ENCODE measurements around the gene CD96. TPM values are rescaled to one million over a fixed set of nuclear protein-coding genes. Genes with fewer than 3 reads are reported as not detected.
"Not testable (repeated sequence)": the region's sequence is repeated elsewhere in the genome, so short reads cannot be mapped to it uniquely, and the experiment has no call there.

CD96 gene
- total and polyA plus RNA-seq, 7 donors = under 0.01 to 8.2 (median 1.2) TPM; not detected in 1

DNA sequence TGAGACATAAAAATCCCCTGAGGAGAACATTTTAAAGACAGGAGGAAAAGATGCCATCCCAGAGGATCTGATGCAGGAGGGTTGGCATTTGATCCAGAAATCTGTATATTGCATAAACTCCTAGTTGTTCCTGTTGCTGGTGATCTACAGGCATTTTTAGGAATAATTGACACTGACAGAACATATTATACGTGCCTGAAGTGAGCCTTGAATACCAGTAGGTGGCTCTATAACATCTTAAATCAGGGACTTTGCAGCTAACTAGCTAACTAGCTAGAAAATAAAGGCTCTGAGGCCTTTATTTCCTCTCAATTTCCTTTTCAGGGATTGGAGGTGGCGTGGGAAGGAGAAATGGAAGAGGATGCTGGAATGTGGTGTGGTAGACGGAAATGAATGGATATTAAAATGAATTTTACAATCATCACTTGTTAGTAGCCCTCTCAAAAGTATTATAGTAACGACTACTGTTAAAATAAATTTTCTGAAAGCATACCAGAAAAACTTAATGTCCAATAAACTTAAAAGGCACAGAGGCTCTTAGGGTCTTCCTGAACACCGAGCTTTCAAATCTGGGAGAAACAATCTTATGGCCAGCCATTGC lies 127.0 kb downstream of the CD96 start:
- Histone ChIP-seq H3K27me3 (no peaks in the 10 kb centered on the region), H3K4me1 (peaks cover 0 to 9% (median 3%) of the 10 kb centered on the region in 4 donors), H3K36me3 (no peaks in the 10 kb centered on the region), H3K4me3 (no peak overlapping the region), H3K27ac (peak overlapping the region in 1 of 4 donors; percentile 47), H3K9me3 (no peaks in the 10 kb centered on the region)
- no peak for DNase-seq
- TF ChIP-seq, protein P1, sequence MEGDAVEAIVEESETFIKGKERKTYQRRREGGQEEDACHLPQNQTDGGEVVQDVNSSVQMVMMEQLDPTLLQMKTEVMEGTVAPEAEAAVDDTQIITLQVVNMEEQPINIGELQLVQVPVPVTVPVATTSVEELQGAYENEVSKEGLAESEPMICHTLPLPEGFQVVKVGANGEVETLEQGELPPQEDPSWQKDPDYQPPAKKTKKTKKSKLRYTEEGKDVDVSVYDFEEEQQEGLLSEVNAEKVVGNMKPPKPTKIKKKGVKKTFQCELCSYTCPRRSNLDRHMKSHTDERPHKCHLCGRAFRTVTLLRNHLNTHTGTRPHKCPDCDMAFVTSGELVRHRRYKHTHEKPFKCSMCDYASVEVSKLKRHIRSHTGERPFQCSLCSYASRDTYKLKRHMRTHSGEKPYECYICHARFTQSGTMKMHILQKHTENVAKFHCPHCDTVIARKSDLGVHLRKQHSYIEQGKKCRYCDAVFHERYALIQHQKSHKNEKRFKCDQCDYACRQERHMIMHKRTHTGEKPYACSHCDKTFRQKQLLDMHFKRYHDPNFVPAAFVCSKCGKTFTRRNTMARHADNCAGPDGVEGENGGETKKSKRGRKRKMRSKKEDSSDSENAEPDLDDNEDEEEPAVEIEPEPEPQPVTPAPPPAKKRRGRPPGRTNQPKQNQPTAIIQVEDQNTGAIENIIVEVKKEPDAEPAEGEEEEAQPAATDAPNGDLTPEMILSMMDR (IDR thresholded peaks at IDR 0.05) = peak; percentile 63 to 81 (median 70)
- no peak for TF ChIP-seq POLR2A (IDR thresholded peaks at IDR 0.05)
- intact Hi-C loops (cut with DNase I) = loop anchor here (1.0 kb wide), 2 partner anchors 344 to 374 kb away; no protein-coding TSS in a partner anchor
- WGBS, 2 donors = 21 to 29% methylated on average over 5 of the region's 5 CpGs

DNA sequence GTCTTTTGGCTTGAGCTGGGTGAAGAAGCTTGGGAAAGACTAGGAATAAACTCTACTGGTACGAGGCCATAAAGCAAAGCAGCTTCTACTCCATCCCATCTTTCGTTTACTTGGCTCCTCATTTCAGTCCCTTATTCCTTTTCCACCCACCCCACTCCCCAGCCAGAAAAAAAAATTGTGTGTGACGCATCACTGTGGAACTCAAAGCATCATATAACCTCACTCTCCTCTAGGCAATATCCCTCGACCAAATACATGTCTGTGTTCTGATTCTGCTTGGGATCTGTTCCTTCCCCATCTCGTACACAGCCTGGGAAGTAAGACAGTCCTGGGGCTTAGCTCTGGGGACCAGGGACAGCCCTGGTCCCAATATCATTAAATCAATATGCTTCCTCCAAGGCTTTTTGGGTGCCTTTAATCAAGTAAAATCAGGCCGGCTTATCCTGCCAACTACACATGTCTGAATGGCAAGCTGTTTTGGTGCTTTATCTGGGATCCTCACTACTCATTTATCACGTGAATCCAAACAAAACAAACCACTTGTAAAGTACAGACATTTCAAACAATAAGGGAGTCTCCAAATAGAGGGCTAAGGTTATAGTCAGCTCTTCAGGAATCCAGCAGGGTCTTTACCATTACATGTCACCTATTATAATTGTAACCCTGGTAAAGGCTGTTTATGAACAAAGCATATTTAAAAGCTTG lies 128.1 kb downstream of the CD96 start:
- Histone ChIP-seq H3K27ac (peak overlapping the region in 1 of 4 donors; percentile 47), H3K36me3 (no peaks in the 10 kb centered on the region), H3K4me3 (no peak overlapping the region), H3K9me3 (no peaks in the 10 kb centered on the region), H3K27me3 (no peaks in the 10 kb centered on the region), H3K4me1 (peaks cover 0 to 14% (median 6%) of the 10 kb centered on the region in 4 donors)
- DNase-seq = no peak
- intact Hi-C loops (cut with DNase I) = loop anchor here (1.0 kb wide), 2 partner anchors 343 to 373 kb away; no protein-coding TSS in a partner anchor
- no peak for TF ChIP-seq POLR2A (IDR thresholded peaks at IDR 0.05)
- TF ChIP-seq, protein P1 (IDR thresholded peaks at IDR 0.05) = no peak
- no peak for TF ChIP-seq EP300 (IDR thresholded peaks at IDR 0.05)
- no peak for TF ChIP-seq POLR2AphosphoS5 (IDR thresholded peaks at IDR 0.05)
- WGBS, 2 donors = 78 to 89% methylated on average over 7 of the region's 7 CpGs

DNA sequence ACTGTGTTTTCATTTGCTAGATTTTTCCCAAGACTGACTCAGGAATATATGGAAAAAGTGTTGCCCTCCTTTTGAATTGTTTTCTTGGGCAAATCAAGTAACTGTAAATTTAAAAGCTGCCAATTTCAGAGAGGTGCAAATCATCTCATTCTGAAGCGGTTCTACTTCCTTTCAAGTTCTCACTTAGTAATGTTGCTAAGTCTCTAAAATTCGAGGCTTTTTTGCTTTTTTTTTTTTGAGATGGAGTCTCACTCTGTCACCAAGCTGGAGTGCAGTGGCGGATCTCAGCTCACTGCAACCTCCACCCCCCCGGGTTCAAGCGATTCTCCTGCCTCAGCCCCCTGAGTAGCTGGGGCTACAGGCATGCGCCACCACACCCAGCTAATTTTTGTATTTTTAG lies 130.5 kb downstream of the CD96 start:
- WGBS, 2 donors = 71 to 81% methylated on average over 6 of the region's 6 CpGs
- peaks cover 0 to 24% (median 8%) of the 10 kb centered on the region in 4 donors for H3K4me1 ChIP-seq
- intact Hi-C loops (cut with DNase I); H3K36me3 ChIP-seq; H3K27ac ChIP-seq; H3K27me3 ChIP-seq; DNase-seq; H3K4me3 ChIP-seq; H3K9me3 ChIP-seq: not testable (repeated sequence)

DNA sequence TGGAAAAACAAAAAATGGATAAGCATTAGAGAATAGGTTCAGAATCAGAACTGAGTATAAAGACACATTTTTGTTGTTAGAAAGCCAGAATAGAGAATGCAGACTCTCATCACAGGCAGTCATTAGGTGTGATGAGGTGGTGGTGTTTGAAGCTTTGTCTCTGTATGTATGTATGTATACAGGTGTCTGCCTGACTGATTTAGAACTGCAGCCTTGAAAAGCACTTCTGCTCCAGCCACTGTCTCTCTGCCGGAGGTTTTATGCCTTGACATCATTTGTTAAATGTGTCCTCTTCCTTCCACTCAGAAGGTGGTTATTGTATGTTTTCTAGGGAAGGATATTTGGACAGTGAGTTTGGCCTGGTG lies 133.8 kb downstream of the CD96 start:
- Histone ChIP-seq H3K27me3 (no peaks in the 10 kb centered on the region), H3K4me1 (peaks cover 0 to 24% (median 7%) of the 10 kb centered on the region in 4 donors), H3K9me3 (no peaks in the 10 kb centered on the region), H3K4me3 (no peak overlapping the region), H3K36me3 (no peaks in the 10 kb centered on the region), H3K27ac (no peak overlapping the region)
- DNase-seq = no peak
- WGBS, 2 donors = 14 to 31% methylated on average over 1 of the region's 1 CpG
- no peak for TF ChIP-seq EP300 (IDR thresholded peaks at IDR 0.05)
- intact Hi-C loops (cut with DNase I) = no loop called here

DNA sequence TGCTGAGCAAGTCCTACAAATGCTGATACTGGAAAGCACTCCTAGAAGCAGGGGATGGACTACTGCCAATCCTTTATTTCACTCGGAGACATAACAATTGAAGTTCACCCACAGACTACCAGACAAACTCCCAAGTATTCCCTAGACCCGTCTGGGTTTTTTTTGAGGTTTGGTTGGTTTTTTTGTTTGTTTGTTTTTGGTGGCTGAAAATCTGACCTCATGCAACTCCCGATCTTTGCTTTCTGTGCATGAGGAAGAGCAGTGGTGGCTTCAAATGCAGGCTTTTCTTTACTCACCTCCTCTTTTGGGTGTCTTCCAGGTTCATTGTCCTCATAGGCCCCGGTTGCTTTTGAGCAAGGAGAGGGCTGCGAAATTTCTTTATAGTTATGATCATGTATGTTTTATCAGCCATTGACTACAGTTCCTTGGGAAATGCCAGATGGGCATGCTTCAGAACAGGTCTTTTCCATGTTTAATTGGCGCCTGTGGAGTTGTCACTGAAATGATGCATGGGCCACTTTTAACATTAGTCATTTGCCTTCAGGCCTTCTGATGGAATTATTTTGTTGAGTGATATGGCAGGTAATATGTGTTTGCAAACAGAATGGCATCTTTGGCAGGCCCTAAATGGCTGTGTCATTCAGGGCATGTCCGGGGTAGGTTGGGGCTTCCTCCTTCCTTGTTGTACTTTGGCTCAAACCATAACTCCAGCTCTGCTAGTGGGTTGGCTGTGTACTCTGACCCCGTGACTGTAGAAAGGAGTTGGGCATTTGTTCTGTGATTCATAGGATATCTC lies 134.4 kb downstream of the CD96 start:
- no peak for TF ChIP-seq POLR2AphosphoS5 (IDR thresholded peaks at IDR 0.05)
- no peak overlapping the region for H3K27ac ChIP-seq
- no peak overlapping the region for H3K4me3 ChIP-seq
- intact Hi-C loops (cut with DNase I) = no loop called here
- WGBS, 2 donors = 11 to 42% methylated on average over 8 of the region's 8 CpGs
- DNase-seq = no peak
- H3K27me3 ChIP-seq = no peaks in the 10 kb centered on the region
- no peaks in the 10 kb centered on the region for H3K9me3 ChIP-seq
- peaks cover 0 to 24% (median 7%) of the 10 kb centered on the region in 4 donors for H3K4me1 ChIP-seq
- H3K36me3 ChIP-seq = no peaks in the 10 kb centered on the region

DNA sequence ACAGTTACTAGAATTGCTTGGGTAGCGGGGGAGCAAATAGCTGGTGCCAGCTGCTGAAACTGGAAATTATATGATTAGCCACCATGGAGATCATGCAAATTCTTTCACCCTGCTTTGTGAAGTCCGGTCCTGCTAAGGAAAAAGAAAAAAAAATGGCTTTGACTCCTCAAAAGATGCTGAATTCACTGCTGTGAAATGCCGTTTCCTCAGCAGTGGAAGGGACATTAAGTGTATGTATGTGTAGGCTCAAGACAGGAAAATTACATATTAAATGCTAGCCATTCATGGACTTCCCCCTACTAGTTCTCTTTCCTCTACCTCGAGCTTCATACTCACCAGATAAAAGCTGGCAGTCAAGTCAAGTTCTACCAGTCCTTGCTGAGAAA lies 135.0 kb downstream of the CD96 start:
- no peak overlapping the region for H3K27ac ChIP-seq
- H3K27me3 ChIP-seq = no peaks in the 10 kb centered on the region
- TF ChIP-seq POLR2A (IDR thresholded peaks at IDR 0.05) (no peak), POLR2AphosphoS5 (IDR thresholded peaks at IDR 0.05) (no peak), EP300 (IDR thresholded peaks at IDR 0.05) (no peak)
- TF ChIP-seq, protein P1 (IDR thresholded peaks at IDR 0.05) = no peak
- H3K4me1 ChIP-seq = peaks cover 0 to 24% (median 7%) of the 10 kb centered on the region in 4 donors
- H3K9me3 ChIP-seq = no peaks in the 10 kb centered on the region
- no peak overlapping the region for H3K4me3 ChIP-seq
- no peak for DNase-seq
- intact Hi-C loops (cut with DNase I) = no loop called here
- H3K36me3 ChIP-seq = no peaks in the 10 kb centered on the region
- 18 to 46% methylated on average over 4 of the region's 4 CpGs for WGBS, 2 donors
